Measurements from ENCODE around the gene PLA2G4F.

GRCh38 chr15:42090370-42090769, 66.1 kb downstream of the PLA2G4F start:
- TF ChIP-seq, protein P1, sequence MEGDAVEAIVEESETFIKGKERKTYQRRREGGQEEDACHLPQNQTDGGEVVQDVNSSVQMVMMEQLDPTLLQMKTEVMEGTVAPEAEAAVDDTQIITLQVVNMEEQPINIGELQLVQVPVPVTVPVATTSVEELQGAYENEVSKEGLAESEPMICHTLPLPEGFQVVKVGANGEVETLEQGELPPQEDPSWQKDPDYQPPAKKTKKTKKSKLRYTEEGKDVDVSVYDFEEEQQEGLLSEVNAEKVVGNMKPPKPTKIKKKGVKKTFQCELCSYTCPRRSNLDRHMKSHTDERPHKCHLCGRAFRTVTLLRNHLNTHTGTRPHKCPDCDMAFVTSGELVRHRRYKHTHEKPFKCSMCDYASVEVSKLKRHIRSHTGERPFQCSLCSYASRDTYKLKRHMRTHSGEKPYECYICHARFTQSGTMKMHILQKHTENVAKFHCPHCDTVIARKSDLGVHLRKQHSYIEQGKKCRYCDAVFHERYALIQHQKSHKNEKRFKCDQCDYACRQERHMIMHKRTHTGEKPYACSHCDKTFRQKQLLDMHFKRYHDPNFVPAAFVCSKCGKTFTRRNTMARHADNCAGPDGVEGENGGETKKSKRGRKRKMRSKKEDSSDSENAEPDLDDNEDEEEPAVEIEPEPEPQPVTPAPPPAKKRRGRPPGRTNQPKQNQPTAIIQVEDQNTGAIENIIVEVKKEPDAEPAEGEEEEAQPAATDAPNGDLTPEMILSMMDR (conservative IDR thresholded peaks at IDR 0.05 in 1 of 2, IDR thresholded peaks at IDR 0.05 in 1 of 2; ENCODE audit: extremely low read depth in 1 of 2, insufficient read depth in 1 of 2, low read depth in 1 of 2, low read length in 2 of 2): no peak
- TF ChIP-seq EZH2 (IDR thresholded peaks at IDR 0.05; ENCODE audit: borderline replicate concordance, low read length): no peak

All from mammary epithelial cell (primary cell).